ENCODE measurements around the gene CORO2A. TPM values are rescaled to one million over a fixed set of nuclear protein-coding genes. Genes with fewer than 3 reads are reported as not detected.

The CORO2A gene
- total RNA-seq, 6 experiments from 2014 or later = 0.84 to 2.4 (median 1.1) TPM

DNA sequence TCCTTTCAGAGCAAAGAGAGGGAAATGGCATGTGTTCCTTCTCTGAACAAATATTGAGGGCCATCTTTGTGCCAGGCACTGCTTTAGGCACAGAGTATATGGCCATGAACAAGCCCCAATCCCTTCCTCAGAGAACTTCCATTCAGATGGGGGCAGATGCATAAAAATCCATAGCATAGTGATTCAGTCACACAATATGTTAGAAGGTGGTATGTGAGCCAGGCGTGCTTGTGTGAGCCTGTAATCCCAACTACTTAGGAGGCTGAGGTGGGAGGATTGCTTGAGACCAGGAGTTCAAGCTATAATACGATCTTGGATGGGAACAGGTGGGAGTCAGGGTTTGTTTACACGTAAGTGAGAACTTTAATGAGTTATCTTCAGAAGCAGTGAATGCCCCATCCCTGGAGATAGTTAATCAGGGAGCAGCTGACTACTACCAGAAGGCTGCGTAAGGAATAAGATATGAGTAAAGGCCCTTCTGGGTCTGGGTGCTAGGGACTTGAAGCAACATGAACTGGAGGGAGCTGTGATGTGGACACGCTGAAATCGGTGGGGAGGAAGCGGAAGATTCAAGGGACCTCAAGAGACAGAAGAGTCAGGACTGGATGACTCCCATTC, 108.8 kb downstream of the CORO2A start:
- Mint-ChIP-seq H3K4me3 (no peak overlapping the region), H3K9me3 (no peaks in the 10 kb centered on the region)
- TF ChIP-seq, protein P1, sequence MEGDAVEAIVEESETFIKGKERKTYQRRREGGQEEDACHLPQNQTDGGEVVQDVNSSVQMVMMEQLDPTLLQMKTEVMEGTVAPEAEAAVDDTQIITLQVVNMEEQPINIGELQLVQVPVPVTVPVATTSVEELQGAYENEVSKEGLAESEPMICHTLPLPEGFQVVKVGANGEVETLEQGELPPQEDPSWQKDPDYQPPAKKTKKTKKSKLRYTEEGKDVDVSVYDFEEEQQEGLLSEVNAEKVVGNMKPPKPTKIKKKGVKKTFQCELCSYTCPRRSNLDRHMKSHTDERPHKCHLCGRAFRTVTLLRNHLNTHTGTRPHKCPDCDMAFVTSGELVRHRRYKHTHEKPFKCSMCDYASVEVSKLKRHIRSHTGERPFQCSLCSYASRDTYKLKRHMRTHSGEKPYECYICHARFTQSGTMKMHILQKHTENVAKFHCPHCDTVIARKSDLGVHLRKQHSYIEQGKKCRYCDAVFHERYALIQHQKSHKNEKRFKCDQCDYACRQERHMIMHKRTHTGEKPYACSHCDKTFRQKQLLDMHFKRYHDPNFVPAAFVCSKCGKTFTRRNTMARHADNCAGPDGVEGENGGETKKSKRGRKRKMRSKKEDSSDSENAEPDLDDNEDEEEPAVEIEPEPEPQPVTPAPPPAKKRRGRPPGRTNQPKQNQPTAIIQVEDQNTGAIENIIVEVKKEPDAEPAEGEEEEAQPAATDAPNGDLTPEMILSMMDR (IDR thresholded peaks at IDR 0.05) = no peak

DNA sequence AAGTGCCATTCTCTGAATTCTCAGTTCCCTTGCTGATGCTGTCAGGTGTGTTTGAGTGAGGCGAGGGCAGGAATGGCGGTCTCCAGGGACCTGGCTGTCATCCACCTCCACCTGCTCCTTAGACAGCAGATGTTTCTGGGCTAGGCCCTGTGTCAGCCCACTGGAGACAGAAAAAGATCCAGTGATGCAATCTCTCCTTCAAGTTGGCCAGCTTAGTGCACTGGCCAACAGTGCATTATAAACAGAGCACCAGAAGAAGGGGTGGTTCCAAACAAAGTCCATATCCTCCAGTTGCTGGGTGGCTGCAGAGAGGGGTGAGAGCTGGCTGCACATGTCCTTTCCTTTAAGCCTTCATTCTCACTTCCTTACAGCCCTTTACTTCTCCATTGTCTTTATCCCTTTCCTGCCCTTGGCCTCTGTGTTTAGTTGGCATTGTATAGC, 109.4 kb downstream of the CORO2A start:
- no peak overlapping the region; the same call in none of the 2 replicates for H3K27ac Mint-ChIP-seq
- TF ChIP-seq, protein P1 (IDR thresholded peaks at IDR 0.05) = no peak
- H3K27me3 Mint-ChIP-seq (ENCODE audit: insufficient read depth) = peaks cover 3% of the 10 kb centered on the region
- no peak overlapping the region for H3K4me3 Mint-ChIP-seq
- H3K4me1 Mint-ChIP-seq (ENCODE audit: low read depth) = peaks cover 45% of the 10 kb centered on the region
- peaks cover 43% of the 10 kb centered on the region for H3K36me3 Mint-ChIP-seq (ENCODE audit: low read depth)
- DNase-seq = no peak
- H3K9me3 Mint-ChIP-seq = no peaks in the 10 kb centered on the region

More for the DNA sequence above, 108.8 kb downstream of the CORO2A start:
- peaks cover 40% of the 10 kb centered on the region for H3K36me3 Mint-ChIP-seq (ENCODE audit: low read depth)
- H3K27ac Mint-ChIP-seq = peak overlapping the region; percentile 1; the same call in 1 of the 2 replicates
- H3K4me1 Mint-ChIP-seq (ENCODE audit: low read depth) = peaks cover 45% of the 10 kb centered on the region
- DNase-seq = no peak
- peaks cover 3% of the 10 kb centered on the region for H3K27me3 Mint-ChIP-seq (ENCODE audit: insufficient read depth)

GRCh38 chr9:98081477-98082219, 110.8 kb downstream of the CORO2A start:
- no peaks in the 10 kb centered on the region for H3K9me3 Mint-ChIP-seq
- H3K4me3 Mint-ChIP-seq = 0 out of 2 replicates have a peak overlapping the region, but pooled peaks have one; percentile 15
- TF ChIP-seq, protein P1 (IDR thresholded peaks at IDR 0.05) = no peak
- H3K27me3 Mint-ChIP-seq (ENCODE audit: insufficient read depth) = peaks cover 2% of the 10 kb centered on the region; the same call in 1 of the 2 replicates
- peak; percentile 51 for DNase-seq
- H3K4me1 Mint-ChIP-seq (ENCODE audit: low read depth) = peaks cover 45% of the 10 kb centered on the region
- H3K27ac Mint-ChIP-seq = peak overlapping the region; percentile 75
- H3K36me3 Mint-ChIP-seq (ENCODE audit: low read depth) = peaks cover 44% of the 10 kb centered on the region

- Mint-ChIP-seq H3K4me1 (ENCODE audit: low read depth) (peaks cover 47% of the 10 kb centered on the region), H3K27ac (peak overlapping the region; percentile 75), H3K27me3 (ENCODE audit: insufficient read depth) (no peaks in the 10 kb centered on the region; the same call in 1 of the 2 replicates), H3K4me3 (peak overlapping the region; percentile 15), H3K36me3 (ENCODE audit: low read depth) (peaks cover 40% of the 10 kb centered on the region), H3K9me3 (no peaks in the 10 kb centered on the region)
- DNase-seq = no peak
- TF ChIP-seq, protein P1 (IDR thresholded peaks at IDR 0.05) = no peak
These were observed 111.7 kb downstream of the CORO2A start for GRCh38 chr9:98080780-98081179.

DNA sequence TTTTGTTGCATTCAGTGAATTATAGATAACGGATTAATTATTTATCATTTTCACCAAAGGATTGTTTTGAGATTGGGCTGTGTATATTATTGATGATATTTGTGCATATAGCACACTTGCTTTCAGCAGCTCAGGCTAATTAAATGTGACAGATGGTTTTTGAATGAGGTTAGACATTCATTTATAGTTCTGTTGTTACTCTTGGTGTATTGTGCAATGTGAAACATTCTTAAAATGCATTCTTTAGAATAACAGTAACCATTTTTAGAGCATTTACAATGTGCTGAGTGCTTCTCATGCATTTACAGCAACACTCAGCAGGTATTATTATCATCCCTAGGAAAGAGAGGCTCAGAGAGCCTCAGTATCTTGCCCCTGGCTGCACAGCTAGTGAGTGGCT, 112.1 kb downstream of the CORO2A start:
- Mint-ChIP-seq H3K4me3 (no peak overlapping the region; the same call in 1 of the 2 replicates), H3K36me3 (ENCODE audit: low read depth) (peaks cover 40% of the 10 kb centered on the region), H3K9me3 (no peaks in the 10 kb centered on the region), H3K4me1 (ENCODE audit: low read depth) (peaks cover 52% of the 10 kb centered on the region), H3K27me3 (ENCODE audit: insufficient read depth) (no peaks in the 10 kb centered on the region; the same call in 1 of the 2 replicates), H3K27ac (peak overlapping the region; percentile 75)
- peak; percentile 59 for DNase-seq
- TF ChIP-seq, protein P1 (IDR thresholded peaks at IDR 0.05) = no peak

Data from HFFc6 (cell line).